ENCODE results near the gene SUPT3H.

Gene SUPT3H

GRCh38 chr6:44949596-44950201 is 428.0 kb downstream of the SUPT3H start:
- TF ChIP-seq CTCF (conservative IDR thresholded peaks at IDR 0.05), result no peak
- no peak overlapping the region for H3K27ac ChIP-seq

GRCh38 chr6:44943541-44943940 is 434.2 kb downstream of the SUPT3H start:
- no peak for TF ChIP-seq CTCF (conservative IDR thresholded peaks at IDR 0.05)
- no peak overlapping the region for H3K27ac ChIP-seq

- no peak for TF ChIP-seq CTCF (conservative IDR thresholded peaks at IDR 0.05)
- no peak overlapping the region for H3K27ac ChIP-seq
These were observed 434.9 kb downstream of the SUPT3H start for GRCh38 chr6:44942798-44943197.

- no peak overlapping the region for H3K27ac ChIP-seq
- no peak for TF ChIP-seq CTCF (conservative IDR thresholded peaks at IDR 0.05)
These were observed 435.5 kb downstream of the SUPT3H start for GRCh38 chr6:44942201-44942600.

GRCh38 chr6:44940367-44940766 is 437.4 kb downstream of the SUPT3H start:
- TF ChIP-seq CTCF (conservative IDR thresholded peaks at IDR 0.05), result no peak
- no peak overlapping the region for H3K27ac ChIP-seq

GRCh38 chr6:44935693-44936300 is 441.9 kb downstream of the SUPT3H start:
- no peak for TF ChIP-seq CTCF (conservative IDR thresholded peaks at IDR 0.05)
- H3K27ac ChIP-seq, result no peak overlapping the region

GRCh38 chr6:44933108-44933507 is 444.6 kb downstream of the SUPT3H start:
- H3K27ac ChIP-seq, result no peak overlapping the region
- no peak for TF ChIP-seq CTCF (conservative IDR thresholded peaks at IDR 0.05)

Measured in VCaP (cell line).